ENCODE results near the gene DUSP5. TPM values are rescaled to one million over a fixed set of nuclear protein-coding genes. Genes with fewer than 3 reads are reported as not detected.

DUSP5 gene
- total RNA-seq, 1 experiment from 2014 or later: 137 TPM

GRCh38 chr10:110505130-110505770 is 7.5 kb downstream of the DUSP5 start:
- no peaks in the 10 kb centered on the region for H3K27me3 ChIP-seq (ENCODE audit: insufficient read depth, low read length)
- ChIA-PET CTCF (interaction anchor here (1.1 kb wide), 1 partner anchor 151 kb away, joined by 3 read pairs; no protein-coding TSS in a partner anchor), POLR2A (interaction anchor here (0.9 to 24.1 kb wide), 6 partner anchors 7 to 153 kb away, joined by 3 to 438 read pairs (median 8); partner anchors contain the start of gene DUSP5), RAD21 (ENCODE audit: low non-redundant PET in 1 of 2, low total read pairs in 2 of 2, uncharacterized antibody in 2 of 2, unreplicated experiment in 2 of 2) (interaction anchor here in 1 of 2 experiments (1.1 kb wide), 1 partner anchor 181 kb away, joined by 3 read pairs; no protein-coding TSS in a partner anchor)
- no peaks in the 10 kb centered on the region for H3K9me3 ChIP-seq (ENCODE audit: control insufficient read depth in 1 of 2, insufficient read depth in 1 of 2, low read depth in 1 of 2, low read length in 2 of 2)
- no peak overlapping the region for H3K27ac ChIP-seq (ENCODE audit: low read depth, low read length)
- ATAC-seq (no peak), DNase-seq (ENCODE audit: low read depth, low spot score) (no peak)
- peaks cover 70% of the 10 kb centered on the region; the same call in 1 of the 2 replicates for H4K20me1 ChIP-seq (ENCODE audit: insufficient read depth)
- intact Hi-C loops (cut with micrococcal nuclease): no loop called here
- no peaks in the 10 kb centered on the region for H3K9me2 ChIP-seq (ENCODE audit: insufficient read depth)
- no TSS peak for BruUV-seq (replicated peaks)
- no peak overlapping the region for H2AFZ ChIP-seq (ENCODE audit: low read depth, low read length, poor library complexity, severe bottlenecking)
- H3K4me2 ChIP-seq (ENCODE audit: low read length): no peak overlapping the region
- no peak overlapping the region for H3K4me3 ChIP-seq (replicated peaks in 1 of 2; ENCODE audit: low read depth in 1 of 2, low read length in 2 of 2)
- peaks cover 65 to 89% of the 10 kb centered on the region in 2 experiments for H3K36me3 ChIP-seq (ENCODE audit: control insufficient read depth in 1 of 2, insufficient read depth in 2 of 2, low read length in 2 of 2)
- no peak overlapping the region for H3K9ac ChIP-seq (ENCODE audit: low read length)
- H3K79me2 ChIP-seq (ENCODE audit: insufficient read depth, low read length): peaks cover 100% of the 10 kb centered on the region
- TF ChIP-seq ZFX (IDR thresholded peaks at IDR 0.05): no peak
- TF ChIP-seq, protein P1, sequence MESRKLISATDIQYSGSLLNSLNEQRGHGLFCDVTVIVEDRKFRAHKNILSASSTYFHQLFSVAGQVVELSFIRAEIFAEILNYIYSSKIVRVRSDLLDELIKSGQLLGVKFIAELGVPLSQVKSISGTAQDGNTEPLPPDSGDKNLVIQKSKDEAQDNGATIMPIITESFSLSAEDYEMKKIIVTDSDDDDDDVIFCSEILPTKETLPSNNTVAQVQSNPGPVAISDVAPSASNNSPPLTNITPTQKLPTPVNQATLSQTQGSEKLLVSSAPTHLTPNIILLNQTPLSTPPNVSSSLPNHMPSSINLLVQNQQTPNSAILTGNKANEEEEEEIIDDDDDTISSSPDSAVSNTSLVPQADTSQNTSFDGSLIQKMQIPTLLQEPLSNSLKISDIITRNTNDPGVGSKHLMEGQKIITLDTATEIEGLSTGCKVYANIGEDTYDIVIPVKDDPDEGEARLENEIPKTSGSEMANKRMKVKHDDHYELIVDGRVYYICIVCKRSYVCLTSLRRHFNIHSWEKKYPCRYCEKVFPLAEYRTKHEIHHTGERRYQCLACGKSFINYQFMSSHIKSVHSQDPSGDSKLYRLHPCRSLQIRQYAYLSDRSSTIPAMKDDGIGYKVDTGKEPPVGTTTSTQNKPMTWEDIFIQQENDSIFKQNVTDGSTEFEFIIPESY (IDR thresholded peaks at IDR 0.05; ENCODE audit: extremely low read depth, insufficient replicate concordance, low read length): no peak
- no peak for TF ChIP-seq EZH2phosphoT487 (IDR thresholded peaks at IDR 0.05; ENCODE audit: borderline replicate concordance)
- no peak for TF ChIP-seq RAD21 (IDR thresholded peaks at IDR 0.05; ENCODE audit: low read depth)
- no peak for TF ChIP-seq ZNF274 (IDR thresholded peaks at IDR 0.05; ENCODE audit: low read depth, low read length)
- no peak for TF ChIP-seq FOSL1 (IDR thresholded peaks at IDR 0.05; ENCODE audit: low read depth)
- no peak; the same call in none of the 2 replicates for TF ChIP-seq POLR2AphosphoS5 (IDR thresholded peaks at IDR 0.05; ENCODE audit: low read depth, low read length)
- no peak for TF ChIP-seq SRF (IDR thresholded peaks at IDR 0.05; ENCODE audit: low read depth)
- TF ChIP-seq EGR1 (IDR thresholded peaks at IDR 0.05; ENCODE audit: low read depth): no peak
- TF ChIP-seq YY1 (IDR thresholded peaks at IDR 0.05; ENCODE audit: extremely low read depth, insufficient replicate concordance, low read depth, low read length): no peak
- no peak for TF ChIP-seq POLR2A (IDR thresholded peaks at IDR 0.05; ENCODE audit: borderline replicate concordance, extremely low read depth, insufficient read depth, insufficient read length)
- no peak for TF ChIP-seq CTCF (IDR thresholded peaks at IDR 0.05 in 2 of 3, conservative IDR thresholded peaks at IDR 0.05 in 1 of 3; ENCODE audit: borderline replicate concordance in 1 of 3, insufficient read depth in 1 of 3, low read depth in 2 of 3, low read length in 2 of 3)
- peaks cover 38 to 72% of the 10 kb centered on the region in 2 experiments for H3K4me1 ChIP-seq (ENCODE audit: control insufficient read depth in 1 of 2, insufficient read depth in 2 of 2, low read length in 2 of 2)

All from HCT116 (cell line).